K562 (cell line): ENCODE measurements around the gene HES4. TPM values are rescaled to one million over a fixed set of nuclear protein-coding genes. Genes with fewer than 3 reads are reported as not detected.

Experiments used
- CREB3L1 ChIP-seq: fragments of 450-650 bp; IDR thresholded peaks from 2 replicates; pipeline ENCODE4 v1.6.1; 2014; ENCODE audit warnings: low read depth, mild to moderate bottlenecking, moderate library complexity, borderline replicate concordance
- ELF1 ChIP-seq: fragments of 200-800 bp; sonication (Bioruptor generic); IDR thresholded peaks from 2 replicates; pipeline ENCODE4 v1.6.1; 2016; ENCODE audit warnings: missing genetic modification characterization, missing compliant biosample characterization
- GABPA ChIP-seq: fragments of 200-800 bp; sonication (Bioruptor generic); conservative IDR thresholded peaks from 2 replicates; pipeline ENCODE4 v1.6.1; 2016; ENCODE audit warnings: low read depth, missing genetic modification characterization, missing compliant biosample characterization
- GTF2E2 ChIP-seq: fragments of 200-800 bp; sonication (Bioruptor generic); IDR thresholded peaks from 2 replicates; pipeline ENCODE4 v1.6.1; 2016; ENCODE audit warnings: missing genetic modification characterization, missing compliant biosample characterization
- MAZ ChIP-seq, 2 experiments: fragments of 450-650 bp in 1 of 2; sonication (generic) in 1 of 2; formaldehyde crosslinking; IDR thresholded peaks in 1 of 2; conservative IDR thresholded peaks in 1 of 2; 2 replicates each; pipeline versions ENCODE4 v1.4.0 to v1.5.0; 2020; ENCODE audit warnings: mild to moderate bottlenecking in 1 of 2, missing genetic modification reagents in 1 of 2
- RFX5 ChIP-seq: IDR thresholded peaks from 2 replicates; pipeline ENCODE4 v1.6.1; 2011; ENCODE audit warnings: low read depth, mild to moderate bottlenecking, improper control_type of control experiment, low read length
- SMAD4 ChIP-seq: fragments of 250-450 bp; sonication (Bioruptor Pico); conservative IDR thresholded peaks from 2 replicates; pipeline ENCODE4 v1.8.0; 2021; ENCODE audit warnings: inconsistent platforms, mild to moderate bottlenecking, moderate library complexity
- ZNF134 ChIP-seq: fragments of 250-450 bp; sonication (Bioruptor Pico); conservative IDR thresholded peaks from 2 replicates; pipeline ENCODE4 v1.4.0; 2020
- ZNF232 ChIP-seq: sonication (generic); formaldehyde crosslinking; IDR thresholded peaks from 2 replicates; pipeline ENCODE4 v1.8.0; 2022; ENCODE audit warnings: mild to moderate bottlenecking, missing genetic modification reagents
- polyA plus RNA-seq, 8 experiments: library from polyadenylated mRNA; depleted of rRNA in 4 of 8; stranded (reverse) in 5 of 8; unstranded in 3 of 8; fragments of >200 nt; fragmentation: Nextera tagmentation in 2 of 8; fragmentation: Illumina TruSeq in 1 of 8; extraction: Ambion mirVana in 2 of 8; extraction: Trizol in 1 of 8; gene quantifications; 2 replicates each; pipeline versions ENCODE4 v1.2.1 to v1.2.3, GENCODE V29; 2011 to 2014; ENCODE audit warnings: inconsistent platforms in 1 of 8, missing spikeins in 1 of 8
- total RNA-seq, 7 experiments: library from RNA; depleted of rRNA in 6 of 7; stranded (reverse); fragments of >200 nt in 6 of 7; fragmentation: Illumina TruSeq in 2 of 7; extraction: Trizol in 2 of 7; gene quantifications; 2 replicates each; pipeline versions ENCODE4 v1.2.1 to v1.2.3, GENCODE V29; 2011 to 2021; ENCODE audit warnings: low replicate concordance in 1 of 7
- TF ChIP-seq, protein P1 (sequence below): fragments of 250-450 bp; sonication (Bioruptor Pico); IDR thresholded peaks from 2 replicates; pipeline ENCODE4 v1.8.0; 2022; ENCODE audit warnings: moderate library complexity, mild to moderate bottlenecking, inconsistent platforms
- TF ChIP-seq, protein P2 (sequence below): sonication (generic); formaldehyde crosslinking; IDR thresholded peaks from 2 replicates; pipeline ENCODE4 v1.8.0; 2022; ENCODE audit warnings: missing genetic modification reagents, mild to moderate bottlenecking, moderate library complexity, borderline replicate concordance
- TF ChIP-seq, protein P3 (sequence below): fragments of 450-650 bp; IDR thresholded peaks from 2 replicates; pipeline ENCODE4 v1.6.1; 2016; ENCODE audit warnings: low read depth

HES4 gene
- total and polyA plus RNA-seq, 9 of the 15 experiments (the other 6 are each of a cell fraction or from before 2014, with no cell fraction given) = 0.21 to 43.7 (median 5.3) TPM; not detected in 2

- TF ChIP-seq CREB3L1 (peak; percentile 42; the same call in 1 of the 2 replicates), ZNF232 (no peak), MAZ (CRISPR knock-in tag; conservative IDR thresholded peaks at IDR 0.05 in 1 of 2, IDR thresholded peaks at IDR 0.05 in 1 of 2) (peak in 1 of 2 experiments; percentile 78; a peak in 1 of 4 replicates), ZNF134 (CRISPR knock-in tag) (no peak), GABPA (tag) (peak; percentile 59), ELF1 (tag) (peak; percentile 51), GTF2E2 (tag) (no peak), SMAD4 (peak; percentile 97), RFX5 (no peak)
- TF ChIP-seq, protein P1, sequence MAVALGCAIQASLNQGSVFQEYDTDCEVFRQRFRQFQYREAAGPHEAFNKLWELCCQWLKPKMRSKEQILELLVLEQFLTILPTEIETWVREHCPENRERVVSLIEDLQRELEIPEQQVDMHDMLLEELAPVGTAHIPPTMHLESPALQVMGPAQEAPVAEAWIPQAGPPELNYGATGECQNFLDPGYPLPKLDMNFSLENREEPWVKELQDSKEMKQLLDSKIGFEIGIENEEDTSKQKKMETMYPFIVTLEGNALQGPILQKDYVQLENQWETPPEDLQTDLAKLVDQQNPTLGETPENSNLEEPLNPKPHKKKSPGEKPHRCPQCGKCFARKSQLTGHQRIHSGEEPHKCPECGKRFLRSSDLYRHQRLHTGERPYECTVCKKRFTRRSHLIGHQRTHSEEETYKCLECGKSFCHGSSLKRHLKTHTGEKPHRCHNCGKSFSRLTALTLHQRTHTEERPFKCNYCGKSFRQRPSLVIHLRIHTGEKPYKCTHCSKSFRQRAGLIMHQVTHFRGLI (CRISPR knock-in tag) = no peak
- TF ChIP-seq, protein P2, sequence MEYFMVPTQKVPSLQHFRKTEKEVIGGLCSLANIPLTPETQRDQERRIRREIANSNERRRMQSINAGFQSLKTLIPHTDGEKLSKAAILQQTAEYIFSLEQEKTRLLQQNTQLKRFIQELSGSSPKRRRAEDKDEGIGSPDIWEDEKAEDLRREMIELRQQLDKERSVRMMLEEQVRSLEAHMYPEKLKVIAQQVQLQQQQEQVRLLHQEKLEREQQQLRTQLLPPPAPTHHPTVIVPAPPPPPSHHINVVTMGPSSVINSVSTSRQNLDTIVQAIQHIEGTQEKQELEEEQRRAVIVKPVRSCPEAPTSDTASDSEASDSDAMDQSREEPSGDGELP (CRISPR knock-in tag) = peak; percentile 94
- TF ChIP-seq, protein P3, sequence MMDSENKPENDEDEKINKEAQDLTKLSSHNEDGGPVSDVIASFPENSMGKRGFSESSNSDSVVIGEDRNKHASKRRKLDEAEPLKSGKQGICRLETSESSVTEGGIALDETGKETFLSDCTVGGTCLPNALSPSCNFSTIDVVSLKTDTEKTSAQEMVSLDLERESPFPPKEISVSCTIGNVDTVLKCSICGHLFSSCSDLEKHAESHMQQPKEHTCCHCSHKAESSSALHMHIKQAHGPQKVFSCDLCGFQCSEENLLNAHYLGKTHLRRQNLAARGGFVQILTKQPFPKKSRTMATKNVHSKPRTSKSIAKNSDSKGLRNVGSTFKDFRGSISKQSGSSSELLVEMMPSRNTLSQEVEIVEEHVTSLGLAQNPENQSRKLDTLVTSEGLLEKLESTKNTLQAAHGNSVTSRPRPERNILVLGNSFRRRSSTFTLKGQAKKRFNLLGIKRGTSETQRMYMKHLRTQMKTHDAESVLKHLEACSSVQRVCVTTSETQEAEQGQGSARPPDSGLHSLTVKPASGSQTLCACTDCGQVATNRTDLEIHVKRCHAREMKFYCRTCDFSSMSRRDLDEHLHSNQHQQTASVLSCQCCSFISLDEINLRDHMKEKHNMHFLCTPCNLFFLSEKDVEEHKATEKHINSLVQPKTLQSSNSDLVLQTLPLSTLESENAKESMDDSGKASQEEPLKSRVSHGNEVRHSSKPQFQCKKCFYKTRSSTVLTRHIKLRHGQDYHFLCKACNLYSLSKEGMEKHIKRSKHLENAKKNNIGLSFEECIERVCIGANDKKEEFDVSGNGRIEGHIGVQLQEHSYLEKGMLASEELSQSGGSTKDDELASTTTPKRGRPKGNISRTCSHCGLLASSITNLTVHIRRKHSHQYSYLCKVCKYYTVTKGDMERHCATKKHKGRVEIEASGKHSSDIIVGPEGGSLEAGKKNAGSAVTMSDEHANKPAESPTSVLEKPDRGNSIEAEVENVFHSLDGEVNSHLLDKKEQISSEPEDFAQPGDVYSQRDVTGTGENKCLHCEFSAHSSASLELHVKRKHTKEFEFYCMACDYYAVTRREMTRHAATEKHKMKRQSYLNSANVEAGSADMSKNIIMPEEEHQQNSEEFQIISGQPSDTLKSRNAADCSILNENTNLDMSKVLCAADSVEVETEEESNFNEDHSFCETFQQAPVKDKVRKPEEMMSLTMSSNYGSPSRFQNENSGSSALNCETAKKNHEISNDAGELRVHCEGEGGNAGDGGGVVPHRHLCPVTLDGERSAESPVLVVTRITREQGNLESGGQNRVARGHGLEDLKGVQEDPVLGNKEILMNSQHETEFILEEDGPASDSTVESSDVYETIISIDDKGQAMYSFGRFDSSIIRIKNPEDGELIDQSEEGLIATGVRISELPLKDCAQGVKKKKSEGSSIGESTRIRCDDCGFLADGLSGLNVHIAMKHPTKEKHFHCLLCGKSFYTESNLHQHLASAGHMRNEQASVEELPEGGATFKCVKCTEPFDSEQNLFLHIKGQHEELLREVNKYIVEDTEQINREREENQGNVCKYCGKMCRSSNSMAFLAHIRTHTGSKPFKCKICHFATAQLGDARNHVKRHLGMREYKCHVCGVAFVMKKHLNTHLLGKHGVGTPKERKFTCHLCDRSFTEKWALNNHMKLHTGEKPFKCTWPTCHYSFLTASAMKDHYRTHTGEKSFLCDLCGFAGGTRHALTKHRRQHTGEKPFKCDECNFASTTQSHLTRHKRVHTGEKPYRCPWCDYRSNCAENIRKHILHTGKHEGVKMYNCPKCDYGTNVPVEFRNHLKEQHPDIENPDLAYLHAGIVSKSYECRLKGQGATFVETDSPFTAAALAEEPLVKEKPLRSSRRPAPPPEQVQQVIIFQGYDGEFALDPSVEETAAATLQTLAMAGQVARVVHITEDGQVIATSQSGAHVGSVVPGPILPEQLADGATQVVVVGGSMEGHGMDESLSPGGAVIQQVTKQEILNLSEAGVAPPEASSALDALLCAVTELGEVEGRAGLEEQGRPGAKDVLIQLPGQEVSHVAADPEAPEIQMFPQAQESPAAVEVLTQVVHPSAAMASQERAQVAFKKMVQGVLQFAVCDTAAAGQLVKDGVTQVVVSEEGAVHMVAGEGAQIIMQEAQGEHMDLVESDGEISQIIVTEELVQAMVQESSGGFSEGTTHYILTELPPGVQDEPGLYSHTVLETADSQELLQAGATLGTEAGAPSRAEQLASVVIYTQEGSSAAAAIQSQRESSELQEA = no peak
Measured at GRCh38 chr1:1004780-1005697, 5.1 kb upstream of the HES4 start (continued).
